GM12878 (cell line): ENCODE measurements around the gene LRRC8A. TPM values are rescaled to one million over a fixed set of nuclear protein-coding genes. Genes with fewer than 3 reads are reported as not detected.
A peak's percentile ranks its signal among the peaks of the same experiment; 100 is the strongest.

Experiments used
- ATAC-seq: fragments of 200-7000 bp; cut with Tn5 transposase; 3 replicates; pipeline ENCODE4 v1.9.1; 2020; ENCODE audit warnings: mild to moderate bottlenecking, moderate library complexity
- BruUV-seq: library from RNA; stranded (reverse); fragments of 400-500 nt; replicated peaks from 2 replicates; lab custom pipeline; 2021; lab: Mats Ljungman, UMichigan
- CTCF ChIA-PET: fragments of 300-600 bp; sonication (Branson Sonifier 250); formaldehyde crosslinking; extraction: SDS; loops from one replicate; lab custom pipeline; 2021; ENCODE audit warnings: inconsistent platforms; lab: Yijun Ruan, JAX
- POLR2A ChIA-PET: fragments of 350-600 bp; formaldehyde crosslinking; extraction: SDS; loops from one replicate; lab custom pipeline; 2021; ENCODE audit warnings: inconsistent platforms; lab: Charles Lee
- RAD21 ChIA-PET: fragments of 300-600 bp; sonication (Branson Sonifier 250); formaldehyde crosslinking; loops from one replicate; lab custom pipeline; 2023; ENCODE audit warnings: antibody characterized with exemption; ENCODE audit not compliant: unreplicated experiment; lab: Charles Lee
- SMC1A ChIA-PET: fragments of 300-600 bp; sonication (Branson Sonifier 250); formaldehyde crosslinking; loops from one replicate; lab custom pipeline; 2023; ENCODE audit not compliant: unreplicated experiment, uncharacterized antibody; lab: Charles Lee
- DNase-seq: peaks from one replicate; pipeline ENCODE4 v3.0.0-alpha.2; 2011; ENCODE audit warnings: low read depth, low spot score
- FAIRE-seq: peaks from 3 replicates; lab custom pipeline; 2011; peaks lifted over from hg19 to GRCh38; lab: Jason Lieb, UNC
- H2AFZ ChIP-seq: 2 replicates; pipeline ENCODE4 v1.6.0; 2011; ENCODE audit warnings: low read depth, low read length, control low read depth; ENCODE audit not compliant: control insufficient read depth
- H3K27ac ChIP-seq: 2 replicates; pipeline ENCODE4 v1.5.1; 2011; ENCODE audit warnings: control low read depth; ENCODE audit not compliant: control insufficient read depth, insufficient read depth
- H3K27me3 ChIP-seq, 2 experiments: replicated peaks in 1 of 2; 2 replicates each; pipeline versions ENCODE4 v1.6.0 to v1.6.1; 2011; ENCODE audit warnings: low read length in 1 of 2; ENCODE audit not compliant: control insufficient read depth in 2 of 2, insufficient read depth in 2 of 2
- H3K36me3 ChIP-seq, 2 experiments: 2 replicates each; pipeline ENCODE4 v1.5.1; 2011; ENCODE audit warnings: low read length in 1 of 2; ENCODE audit not compliant: control insufficient read depth in 2 of 2, insufficient read depth in 2 of 2
- H3K4me1 ChIP-seq: 2 replicates; pipeline ENCODE4 v1.6.1; 2011; ENCODE audit warnings: mild to moderate bottlenecking, low read length, moderate library complexity, mixed read lengths; ENCODE audit not compliant: control insufficient read depth, insufficient read depth
- H3K4me2 ChIP-seq: 2 replicates; pipeline ENCODE4 v1.6.0; 2011; ENCODE audit warnings: control low read depth; ENCODE audit not compliant: control insufficient read depth, insufficient read depth
- H3K4me3 ChIP-seq: fragments of 200-600 bp; sonication (generic); 2 replicates; pipeline ENCODE4 v1.5.1; 2016
- H3K79me2 ChIP-seq: 2 replicates; pipeline ENCODE4 v1.6.0; 2011; ENCODE audit warnings: low read length; ENCODE audit not compliant: control insufficient read depth, insufficient read depth
- H3K9ac ChIP-seq: 2 replicates; pipeline ENCODE4 v1.8.0; 2011; ENCODE audit warnings: low read length, control low read depth, mixed read lengths; ENCODE audit not compliant: control insufficient read depth, insufficient read depth
- H3K9me3 ChIP-seq: replicated peaks from 3 replicates; pipeline ENCODE4 v1.5.1; 2011; ENCODE audit warnings: mild to moderate bottlenecking, low read length; ENCODE audit not compliant: control insufficient read depth, insufficient read depth
- H4K20me1 ChIP-seq: 2 replicates; pipeline ENCODE4 v1.6.0; 2011; ENCODE audit not compliant: control insufficient read depth, insufficient read depth
- BMI1 ChIP-seq: fragments of 450-650 bp; IDR thresholded peaks from 2 replicates; pipeline ENCODE4 v1.6.1; 2016; ENCODE audit warnings: mild to moderate bottlenecking, moderate library complexity, borderline replicate concordance
- CREB1 ChIP-seq: IDR thresholded peaks from 2 replicates; pipeline ENCODE4 v1.6.1; 2012; ENCODE audit warnings: low read depth, mild to moderate bottlenecking, inconsistent platforms
- CUX1 ChIP-seq: IDR thresholded peaks from 2 replicates; pipeline ENCODE4 v1.6.1; 2012; ENCODE audit warnings: improper control_type of control experiment, low read depth, low read length; ENCODE audit not compliant: insufficient replicate concordance
- ESRRA ChIP-seq: IDR thresholded peaks from 2 replicates; pipeline ENCODE4 v1.6.1; 2012; ENCODE audit warnings: mild to moderate bottlenecking, low read length, improper control_type of control experiment
- FOS ChIP-seq: IDR thresholded peaks from 3 replicates; pipeline ENCODE4 v1.6.1; 2011; ENCODE audit warnings: borderline replicate concordance; ENCODE audit not compliant: insufficient read length; ENCODE audit errors: extremely low read depth
- IKZF1 ChIP-seq: fragments of 450-650 bp; conservative IDR thresholded peaks from 2 replicates; pipeline ENCODE4 v1.6.1; 2017; ENCODE audit warnings: antibody characterized with exemption, mild to moderate bottlenecking
- IKZF2 ChIP-seq, 2 experiments: fragments of 450-650 bp; IDR thresholded peaks; 2 replicates each; pipeline ENCODE4 v1.6.1; 2017; ENCODE audit warnings: mild to moderate bottlenecking in 2 of 2, moderate library complexity in 2 of 2
- POU2F2 ChIP-seq: IDR thresholded peaks from 3 replicates; pipeline ENCODE4 v1.6.1; 2011; ENCODE audit warnings: low read depth, mild to moderate bottlenecking, low read length, borderline replicate concordance
- RFX5 ChIP-seq: IDR thresholded peaks from 2 replicates; pipeline ENCODE4 v1.6.1; 2011; ENCODE audit warnings: low read depth, low read length, improper control_type of control experiment
- TARDBP ChIP-seq: IDR thresholded peaks from 2 replicates; pipeline ENCODE4 v1.6.1; 2016; ENCODE audit warnings: borderline replicate concordance
- TCF7 ChIP-seq: IDR thresholded peaks from 2 replicates; pipeline ENCODE4 v1.6.1; 2014; ENCODE audit warnings: antibody characterized with exemption, borderline replicate concordance
- ZNF384 ChIP-seq: IDR thresholded peaks from 2 replicates; pipeline ENCODE4 v1.6.1; 2012; ENCODE audit warnings: low read depth, mild to moderate bottlenecking, low read length, improper control_type of control experiment, borderline replicate concordance
- ZNF622 ChIP-seq: fragments of 450-650 bp; IDR thresholded peaks from 2 replicates; pipeline ENCODE4 v1.6.1; 2017; ENCODE audit warnings: mild to moderate bottlenecking, inconsistent platforms
- WGBS: methylation state at CpG from one replicate; pipeline ENCODE4 v1.1.6; 2016; ENCODE audit warnings: low lambda C conversion rate; ENCODE audit not compliant: insufficient replicate concordance, insufficient coverage; ENCODE audit errors: missing lambda C conversion rate; 5-methylcytosine and 5-hydroxymethylcytosine counted together
- in situ Hi-C: fragments of 300-500 bp; cut with MboI; formaldehyde crosslinking; loops from 9 replicates; pipeline ENCODE4 v1.14.3; 2018; ENCODE audit warnings: mixed read lengths
- intact Hi-C: fragments of 100-400 bp; cut with micrococcal nuclease; formaldehyde crosslinking; loops from one replicate; pipeline ENCODE4 v1.14.2; 2022; ENCODE audit not compliant: unreplicated experiment
- polyA plus RNA-seq, 11 experiments: library from polyadenylated mRNA; depleted of rRNA in 4 of 11; unstranded in 6 of 11; stranded (reverse) in 5 of 11; fragments of >200 nt; fragmentation: Nextera tagmentation in 4 of 11; fragmentation: Illumina TruSeq in 1 of 11; extraction: Ambion mirVana in 4 of 11; extraction: Trizol in 1 of 11; gene quantifications; 1 replicate in 1 of 11; 2 replicates in 10 of 11; pipeline versions ENCODE4 v1.2.1 to v1.2.3, GENCODE V29; 2011 to 2016; ENCODE audit warnings: inconsistent platforms in 2 of 11, missing spikeins in 2 of 11, low read depth in 1 of 11
- total RNA-seq, 4 experiments: library from RNA; depleted of rRNA in 3 of 4; stranded (reverse); fragments of >200 nt in 3 of 4; fragmentation: Illumina TruSeq in 1 of 4; extraction: Trizol in 1 of 4; gene quantifications; 2 replicates each; pipeline versions ENCODE4 v1.2.1 to v1.2.3, GENCODE V29; 2013 to 2021

Gene LRRC8A
- total and polyA plus RNA-seq, 10 of the 15 experiments (the other 5 are each of a cell fraction or from before 2014, with no cell fraction given), result 1.6 to 15.9 (median 9.7) TPM

GRCh38 chr9:128916745-128917144, 34.8 kb downstream of the LRRC8A start:
- ChIA-PET POLR2A (no interaction called here), SMC1A (no interaction called here)

GRCh38 chr9:128917151-128917849, 35.4 kb downstream of the LRRC8A start:
- Histone ChIP-seq H3K27ac (no peak overlapping the region), H3K4me1 (no peaks in the 10 kb centered on the region), H2AFZ (no peak overlapping the region), H3K9ac (no peak overlapping the region), H3K79me2 (no peaks in the 10 kb centered on the region), H3K27me3 (no peaks in the 10 kb centered on the region), H3K4me2 (no peak overlapping the region), H3K4me3 (no peak overlapping the region), H3K9me3 (no peaks in the 10 kb centered on the region), H3K36me3 (peaks cover 3 to 8% of the 10 kb centered on the region in 2 experiments; a peak in 3 of 4 replicates), H4K20me1 (no peaks in the 10 kb centered on the region)
- FAIRE-seq, result no peak
- SMC1A ChIA-PET, result no interaction called here
- CTCF ChIA-PET, result no interaction called here
- DNase-seq, result no peak
- RAD21 ChIA-PET, result no interaction called here
- in situ Hi-C loops, result no loop called here
- no peak for ATAC-seq
- POLR2A ChIA-PET, result no interaction called here
- 88% methylated on average over 26 of the region's 26 CpGs for WGBS
- TSS peak; percentile 40 for BruUV-seq
- intact Hi-C loops, result no loop called here
- TF ChIP-seq FOS, result no peak
- no peak for TF ChIP-seq TARDBP
- TF ChIP-seq TCF7, result no peak
- TF ChIP-seq IKZF1, result no peak
- TF ChIP-seq CREB1, result no peak
- no peak for TF ChIP-seq CUX1
- TF ChIP-seq ZNF622, result no peak

More at GRCh38 chr9:128916745-128917144, 34.8 kb downstream of the LRRC8A start:
- ChIA-PET RAD21 (no interaction called here), CTCF (no interaction called here)
- Histone ChIP-seq H3K4me1 (no peaks in the 10 kb centered on the region), H3K79me2 (no peaks in the 10 kb centered on the region), H3K9me3 (no peaks in the 10 kb centered on the region), H3K27ac (no peak overlapping the region), H3K9ac (no peak overlapping the region), H3K36me3 (peaks cover 3 to 8% of the 10 kb centered on the region in 2 experiments; a peak in 3 of 4 replicates), H2AFZ (no peak overlapping the region), H3K4me3 (no peak overlapping the region), H3K4me2 (no peak overlapping the region), H4K20me1 (no peaks in the 10 kb centered on the region), H3K27me3 (no peaks in the 10 kb centered on the region)
- no TSS peak for BruUV-seq
- no peak for TF ChIP-seq RFX5
- TF ChIP-seq POU2F2, result no peak
- no peak for TF ChIP-seq BMI1
- no peak for TF ChIP-seq ESRRA
- no peak for TF ChIP-seq FOS
- no peak for TF ChIP-seq IKZF2 (IDR thresholded peaks at IDR 0.05)
- no peak for TF ChIP-seq ZNF384
- in situ Hi-C loops (no loop called here), intact Hi-C loops (no loop called here)
- ATAC-seq (no peak), DNase-seq (no peak), FAIRE-seq (no peak)
- 95% methylated on average over 11 of the region's 11 CpGs for WGBS
